Testis (tissue), 3 donors: Measurements from ENCODE around the gene UNK. TPM values are rescaled to one million over a fixed set of nuclear protein-coding genes. Genes with fewer than 3 reads are reported as not detected.

ENCODE experiments used
- DNase-seq: peaks from one replicate; pipeline ENCODE4 v3.0.0-alpha.2; 2019
- H3K27ac ChIP-seq, 2 donors: fragments of 200-600 bp; sonication (generic); one replicate each; pipeline ENCODE4 v1.5.1; 2019
- H3K27me3 ChIP-seq: fragments of 200-600 bp; sonication (generic); one replicate; pipeline ENCODE4 v1.5.1; 2019
- H3K36me3 ChIP-seq: fragments of 200-600 bp; sonication (generic); one replicate; pipeline ENCODE4 v1.5.1; 2017; ENCODE audit warnings: low read depth; ENCODE audit errors: missing control alignments
- H3K4me1 ChIP-seq: fragments of 200-600 bp; sonication (generic); one replicate; pipeline ENCODE4 v1.5.1; 2019
- H3K4me3 ChIP-seq, 2 donors: fragments of 200-600 bp; sonication (generic); one replicate each; pipeline ENCODE4 v1.5.1; 2017 to 2019
- H3K9me3 ChIP-seq: fragments of 200-600 bp; sonication (generic); one replicate; pipeline ENCODE4 v1.5.1; 2017
- CTCF ChIP-seq, 3 experiments: fragments of 450-650 bp in 2 of 3; fragments of 200-600 bp in 1 of 3; sonication (generic) in 1 of 3; IDR thresholded peaks; one replicate each; pipeline ENCODE4 v1.5.1; 2016 to 2019; ENCODE audit warnings: antibody characterized with exemption in 3 of 3, mild to moderate bottlenecking in 2 of 3, moderate library complexity in 1 of 3
- POLR2A ChIP-seq: fragments of 450-650 bp; IDR thresholded peaks from one replicate; pipeline ENCODE4 v1.6.1; 2017; ENCODE audit warnings: antibody characterized with exemption, mild to moderate bottlenecking, moderate library complexity
- WGBS, 2 donors: methylation state at CpG; one replicate each; pipeline ENCODE4 v1.1.5; 2018; 5-methylcytosine and 5-hydroxymethylcytosine counted together
- intact Hi-C: fragments of 100-400 bp; cut with DNase I; formaldehyde crosslinking; loops from one replicate; pipeline ENCODE4 v1.15.1; 2023; ENCODE audit warnings: low total_unique reads
- microRNA-seq, 2 donors: library from miRNA; unstranded; fragments of <30 nt; microRNA quantifications; one replicate each; pipeline ENCODE4, GENCODE V29; 2016; ENCODE audit warnings: borderline number of aligned reads in 2 of 2, borderline replicate concordance in 1 of 2
- polyA plus RNA-seq: library from polyadenylated mRNA; stranded (reverse); fragments of 350-450 nt; fragmentation: Illumina TruSeq; extraction: RNeasy Lipid Tissue Mini Kit (QIAGEN cat#74804); gene quantifications from one replicate; pipeline ENCODE4 v1.2.3, GENCODE V29; 2014; ENCODE audit warnings: low read depth, low replicate concordance; ENCODE audit not compliant: insufficient read depth
- total RNA-seq, 2 donors: library from RNA; depleted of rRNA; stranded (reverse); fragments of >200 nt; gene quantifications; one replicate each; pipeline ENCODE4 v1.2.3, GENCODE V29; 2016

The UNK gene
- total and polyA plus RNA-seq, 3 donors from 2014 or later, result 57.2 to 76.0 (median 66.7) TPM

- WGBS, 2 donors, result 70 to 80% methylated on average over 33 to 38 of the region's 38 CpGs
- DNase-seq, result no peak
- Histone ChIP-seq H3K4me1 (peaks cover 70% of the 10 kb centered on the region), H3K9me3 (no peaks in the 10 kb centered on the region), H3K27ac (peak overlapping the region; percentile 90 to 93), H3K36me3 (no peaks in the 10 kb centered on the region), H3K27me3 (no peaks in the 10 kb centered on the region), H3K4me3 (no peak overlapping the region)
- no peak for TF ChIP-seq POLR2A
- no peak for TF ChIP-seq CTCF (IDR thresholded peaks at IDR 0.05)
- intact Hi-C loops, result no loop called here
Measured at GRCh38 chr17:75874323-75875181, 89.9 kb downstream of the UNK start.

Small RNA genes within 50 kb of the gene (microRNA-seq; reads per million reads assigned to microRNA genes)
- 1.4 to 2.1 reads per million in 2 donors for gene MIR4738

Other genes starting within 250 kb of the UNK start
- gene MYO15B, start 197.0 kb upstream of the UNK start, total RNA-seq, result 100 to 1,000 TPM; 139 to 142 TPM
- 70.4 TPM for gene MYO15B, start 197.0 kb upstream of the UNK start, polyA plus RNA-seq
- 1 to 10 TPM; 2.0 TPM for gene SMIM5, start 151.4 kb upstream of the UNK start, total RNA-seq
- 1.9 TPM for gene SMIM5, start 151.4 kb upstream of the UNK start, polyA plus RNA-seq
- gene RECQL5, start 117.7 kb upstream of the UNK start, total RNA-seq, result 10 to 100 TPM; 81.4 to 99.6 TPM
- 60.0 TPM for gene RECQL5, start 117.7 kb upstream of the UNK start, polyA plus RNA-seq
- gene SAP30BP, start 117.5 kb upstream of the UNK start, total RNA-seq, result 10 to 100 TPM; 86.9 to 95.9 TPM
- gene SAP30BP, start 117.5 kb upstream of the UNK start, polyA plus RNA-seq, result 78.4 TPM
- gene ITGB4, start 63.3 kb upstream of the UNK start, total RNA-seq, result 10 to 100 TPM in 1 of 2 donors, 1 to 10 TPM in 1; 7.6 to 11.6 TPM
- gene ITGB4, start 63.3 kb upstream of the UNK start, polyA plus RNA-seq, result 16.4 TPM
- gene GALK1, start 19.6 kb upstream of the UNK start, total RNA-seq, result 10 to 100 TPM; 31.9 to 50.7 TPM
- 32.1 TPM for gene GALK1, start 19.6 kb upstream of the UNK start, polyA plus RNA-seq
- 10 to 100 TPM; 15.0 to 20.4 TPM for gene UNC13D, start 59.6 kb downstream of the UNK start, total RNA-seq
- 10.2 TPM for gene UNC13D, start 59.6 kb downstream of the UNK start, polyA plus RNA-seq
- gene WBP2, start 70.5 kb downstream of the UNK start, total RNA-seq, result 100 to 1,000 TPM in 1 of 2 donors, 10 to 100 TPM in 1; 96.1 to 127 TPM
- 217 TPM for gene WBP2, start 70.5 kb downstream of the UNK start, polyA plus RNA-seq
- gene TRIM47, start 93.8 kb downstream of the UNK start, total RNA-seq, result 10 to 100 TPM; 43.5 to 48.6 TPM
- gene TRIM47, start 93.8 kb downstream of the UNK start, polyA plus RNA-seq, result 18.3 TPM
- 10 to 100 TPM; 23.4 to 25.5 TPM for gene TRIM65, start 112.1 kb downstream of the UNK start, total RNA-seq
- gene TRIM65, start 112.1 kb downstream of the UNK start, polyA plus RNA-seq, result 8.6 TPM
- gene MRPL38, start 120.1 kb downstream of the UNK start, total RNA-seq, result 10 to 100 TPM; 88.2 to 88.7 TPM
- 101 TPM for gene MRPL38, start 120.1 kb downstream of the UNK start, polyA plus RNA-seq
- gene FBF1, start 156.2 kb downstream of the UNK start, total RNA-seq, result 100 to 1,000 TPM in 1 of 2 donors, 10 to 100 TPM in 1; 81.1 to 119 TPM
- 85.4 TPM for gene FBF1, start 156.2 kb downstream of the UNK start, polyA plus RNA-seq
- 10 to 100 TPM; 64.1 to 77.7 TPM for gene ACOX1, start 194.4 kb downstream of the UNK start, total RNA-seq
- 24.1 TPM for gene ACOX1, start 194.4 kb downstream of the UNK start, polyA plus RNA-seq
- gene TEN1, start 194.4 kb downstream of the UNK start, total RNA-seq, result 10 to 100 TPM; 15.4 to 17.8 TPM
- 19.5 TPM for gene TEN1, start 194.4 kb downstream of the UNK start, polyA plus RNA-seq
- gene CDK3, start 216.0 kb downstream of the UNK start, total RNA-seq, result 10 to 100 TPM; 16.9 to 17.1 TPM
- gene CDK3, start 216.0 kb downstream of the UNK start, polyA plus RNA-seq, result 15.0 TPM
- 1 to 10 TPM; 2.7 to 3.5 TPM for gene EVPL, start 242.5 kb downstream of the UNK start, total RNA-seq
- gene EVPL, start 242.5 kb downstream of the UNK start, polyA plus RNA-seq, result 1.2 TPM